Left forelimb (tissue), 1 donor: ENCODE results near the gene SWSAP1.

Source experiments
- DNase-seq: peaks from one replicate; pipeline ENCODE4 v3.0.0-alpha.2; 2018; ENCODE audit warnings: low spot score

Gene SWSAP1

GRCh38 chr19:11408591-11408990, 34.1 kb downstream of the SWSAP1 start:
- DNase-seq: no peak

- DNase-seq: no peak
Measured at GRCh38 chr19:11410682-11411081, 36.2 kb downstream of the SWSAP1 start.

- no peak for DNase-seq
Measured at GRCh38 chr19:11414544-11414943, 40.1 kb downstream of the SWSAP1 start.

- DNase-seq: no peak
Measured at GRCh38 chr19:11416346-11417052, 42.0 kb downstream of the SWSAP1 start.

GRCh38 chr19:11418094-11418548, 43.7 kb downstream of the SWSAP1 start:
- no peak for DNase-seq

- no peak for DNase-seq
Measured at GRCh38 chr19:11418549-11419506, 44.4 kb downstream of the SWSAP1 start, which contains the start of gene RGL3. TSS of gene RGL3 (minus strand) at chr19:11419314. CDS start at chr19:11419278, 36 bp downstream.

GRCh38 chr19:11420429-11421370, 46.2 kb downstream of the SWSAP1 start:
- no peak for DNase-seq

GRCh38 chr19:11421371-11422098, 47.1 kb downstream of the SWSAP1 start:
- no peak for DNase-seq

- DNase-seq: no peak
Measured at GRCh38 chr19:11422163-11423065, 47.9 kb downstream of the SWSAP1 start.

GRCh38 chr19:11423164-11423790, 48.8 kb downstream of the SWSAP1 start:
- no peak for DNase-seq

GRCh38 chr19:11423791-11424181, 49.3 kb downstream of the SWSAP1 start:
- no peak for DNase-seq
